ENCODE data around the gene OPCML. TPM values are rescaled to one million over a fixed set of nuclear protein-coding genes. Genes with fewer than 3 reads are reported as not detected.

OPCML gene
- total RNA-seq, 1 experiment from 2014 or later = 0.94 TPM

GRCh38 chr11:132888226-132888625 lies 644.1 kb downstream of the OPCML start:
- Histone ChIP-seq H3K27me3 (ENCODE audit: insufficient read depth, low read length) (no peaks in the 10 kb centered on the region; the same call in 1 of the 2 replicates), H3K27ac (ENCODE audit: insufficient read length, low read depth, low read length) (no peak overlapping the region), H3K14ac (ENCODE audit: insufficient read depth, low read length) (no peak overlapping the region), H2AK5ac (ENCODE audit: insufficient read length, low read length) (no peak overlapping the region), H4K91ac (ENCODE audit: insufficient read length, low read depth, low read length) (no peak overlapping the region), H2BK20ac (ENCODE audit: low read depth, low read length, poor library complexity, severe bottlenecking) (no peak overlapping the region), H2BK120ac (ENCODE audit: low read depth, low read length, poor library complexity, severe bottlenecking) (no peak overlapping the region), H3K56ac (ENCODE audit: insufficient read length, low read depth, low read length) (no peak overlapping the region), H2BK12ac (ENCODE audit: insufficient read length, low read depth, low read length) (no peak overlapping the region), H3K79me1 (ENCODE audit: insufficient read depth, low read depth, low read length, poor library complexity, severe bottlenecking) (no peaks in the 10 kb centered on the region), H2AFZ (ENCODE audit: low read length) (no peak overlapping the region), H3K4ac (ENCODE audit: low read depth, low read length) (no peak overlapping the region), H3K9me3 (ENCODE audit: control insufficient read depth, low read depth, low read length) (no peaks in the 10 kb centered on the region), H2BK5ac (ENCODE audit: insufficient read length, low read length) (no peak overlapping the region), H4K8ac (replicated peaks; ENCODE audit: insufficient read length, low read depth, low read length) (no peak overlapping the region), H3K23ac (ENCODE audit: insufficient read length, low read depth, low read length) (no peak overlapping the region), H3K23me2 (ENCODE audit: insufficient read length, low read depth, low read length, poor library complexity, severe bottlenecking) (no peaks in the 10 kb centered on the region), H3K18ac (ENCODE audit: insufficient read length, low read depth, low read length) (no peak overlapping the region), H4K20me1 (ENCODE audit: control insufficient read depth, insufficient read depth, insufficient read length) (no peaks in the 10 kb centered on the region), H4K5ac (ENCODE audit: insufficient read length, low read depth, low read length) (no peak overlapping the region), H3K79me2 (ENCODE audit: insufficient read depth, low read length) (no peaks in the 10 kb centered on the region), H3K4me2 (ENCODE audit: insufficient read depth, insufficient read length, low read length) (no peak overlapping the region), H3T11ph (ENCODE audit: low read length) (no peak overlapping the region), H3K9ac (ENCODE audit: extremely low read depth, insufficient read length, low read length) (no peak overlapping the region), H3K4me1 (ENCODE audit: insufficient read depth, low read length) (no peaks in the 10 kb centered on the region), H2BK15ac (ENCODE audit: low read depth, low read length) (no peak overlapping the region)
- no peaks in the 10 kb centered on the region for H3K9me3 Mint-ChIP-seq
- H3K36me3 Mint-ChIP-seq (ENCODE audit: insufficient read depth in 1 of 3, low read depth in 3 of 3) = no peaks in the 10 kb centered on the region
- H3K4me1 Mint-ChIP-seq = peaks cover 15 to 23% of the 10 kb centered on the region in 2 experiments
- WGBS (ENCODE audit: extremely low coverage, insufficient read length, low lambda C conversion rate) = no CpG with 5 or more reads among the region's 6 CpGs
- H3K4me3 Mint-ChIP-seq = no peak overlapping the region
- no peak overlapping the region for H3K27ac Mint-ChIP-seq
- H3K27me3 Mint-ChIP-seq (ENCODE audit: low read depth) = no peaks in the 10 kb centered on the region; the same call in 1 of the 2 replicates
- no peak for DNase-seq
- TF ChIP-seq CTCF (conservative IDR thresholded peaks at IDR 0.05) = no peak

Measured in H9 (cell line).